GM18520 (cell line): ENCODE data around the gene TMED6.

Source experiments
- ATAC-seq: cut with Tn5 transposase; IDR thresholded peaks from one replicate; pipeline ENCODE4 v1.9.1; 2021; ENCODE audit not compliant: unreplicated experiment

The TMED6 gene

DNA sequence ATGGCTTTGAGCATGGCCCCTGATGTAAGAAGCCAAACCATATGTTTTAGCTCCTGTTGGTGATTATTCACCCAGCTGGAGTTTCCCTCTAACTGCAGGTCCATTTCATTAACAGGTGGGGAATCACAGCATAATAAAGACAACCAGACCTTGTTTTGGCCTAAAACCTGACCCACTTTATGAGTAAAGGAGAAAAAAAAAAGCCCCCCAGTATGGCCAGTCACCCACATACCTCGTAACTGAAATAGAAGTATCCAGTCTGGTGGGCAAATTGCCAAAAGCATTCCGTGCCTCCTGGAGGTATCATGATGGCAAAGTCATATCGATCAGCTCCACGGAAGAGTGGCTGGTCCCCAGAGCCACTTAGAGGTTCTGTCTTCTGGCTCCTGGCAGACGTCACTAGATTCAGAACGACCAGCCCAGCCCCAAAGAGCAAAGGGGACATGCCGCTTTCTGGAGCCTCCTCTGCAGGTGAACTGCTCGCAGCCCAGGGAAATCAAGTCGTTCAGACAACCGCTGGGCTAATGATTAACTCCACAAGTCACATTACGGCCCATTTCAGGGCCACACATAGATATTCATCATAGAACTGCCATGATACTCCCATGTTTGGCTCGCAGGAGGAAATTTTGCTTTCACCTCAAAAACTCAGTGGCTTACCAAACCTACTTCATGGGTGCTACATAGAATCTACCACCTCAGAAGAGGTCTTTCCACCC lies at the start of gene TMED6:
TSS of gene TMED6 (minus strand) at position 478 of the 719 bp plus-strand sequence. CDS start at position 445, 33 bp downstream.
- no peak for ATAC-seq

DNA sequence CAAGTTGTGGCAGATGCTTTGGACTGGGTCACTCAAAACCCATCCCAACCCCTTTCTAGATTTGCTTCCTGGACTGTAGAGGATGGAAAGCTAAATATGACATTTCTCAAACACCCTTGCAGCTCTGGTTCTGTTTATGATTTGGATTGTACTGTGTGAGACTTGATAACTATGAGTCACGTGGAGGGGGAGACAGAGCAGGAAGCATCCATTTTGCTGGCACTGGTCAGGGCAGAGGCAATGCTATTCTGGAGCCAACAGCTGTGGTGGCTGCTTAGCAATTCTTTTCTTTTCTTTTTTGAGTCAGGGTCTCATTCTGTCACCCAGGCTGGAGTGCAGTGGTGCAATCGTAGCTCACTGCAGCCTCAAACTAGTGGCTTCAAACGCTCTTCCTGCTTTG lies 47.8 kb upstream of the TMED6 start:
- no peak for ATAC-seq

DNA sequence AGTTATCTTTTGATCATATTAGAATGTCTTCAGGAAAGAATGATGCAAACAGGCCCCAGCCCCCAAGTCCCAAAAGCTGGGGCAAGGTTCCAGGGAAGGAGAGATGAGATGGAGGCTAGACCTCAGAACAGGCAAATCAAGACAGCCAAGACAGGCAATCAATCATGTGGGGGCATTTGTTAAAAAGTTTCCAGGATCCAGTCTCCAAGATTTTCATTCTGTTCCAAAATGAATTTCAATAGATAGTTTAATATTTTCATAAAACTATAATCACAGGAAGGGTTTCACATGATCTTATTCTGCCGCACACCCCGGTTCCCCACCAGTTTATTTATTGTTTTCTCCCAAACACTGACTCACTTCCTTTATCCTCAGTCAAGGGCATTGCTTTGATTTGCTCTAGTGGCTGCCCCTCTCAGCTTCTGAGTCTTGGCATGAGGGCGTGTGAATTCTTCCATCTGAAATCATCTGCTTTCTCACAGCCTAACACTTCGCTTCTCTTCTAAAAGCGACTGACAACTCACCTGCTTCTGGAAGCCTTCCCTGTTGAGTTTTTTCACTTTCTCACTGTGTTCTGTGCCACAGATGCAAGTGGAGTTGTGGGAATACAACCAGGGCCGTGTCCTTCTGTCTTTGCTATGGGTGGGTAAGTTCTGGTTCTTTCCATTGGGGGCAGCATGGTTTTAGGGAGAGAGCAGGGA lies 46.4 kb upstream of the TMED6 start:
- no peak for ATAC-seq

DNA sequence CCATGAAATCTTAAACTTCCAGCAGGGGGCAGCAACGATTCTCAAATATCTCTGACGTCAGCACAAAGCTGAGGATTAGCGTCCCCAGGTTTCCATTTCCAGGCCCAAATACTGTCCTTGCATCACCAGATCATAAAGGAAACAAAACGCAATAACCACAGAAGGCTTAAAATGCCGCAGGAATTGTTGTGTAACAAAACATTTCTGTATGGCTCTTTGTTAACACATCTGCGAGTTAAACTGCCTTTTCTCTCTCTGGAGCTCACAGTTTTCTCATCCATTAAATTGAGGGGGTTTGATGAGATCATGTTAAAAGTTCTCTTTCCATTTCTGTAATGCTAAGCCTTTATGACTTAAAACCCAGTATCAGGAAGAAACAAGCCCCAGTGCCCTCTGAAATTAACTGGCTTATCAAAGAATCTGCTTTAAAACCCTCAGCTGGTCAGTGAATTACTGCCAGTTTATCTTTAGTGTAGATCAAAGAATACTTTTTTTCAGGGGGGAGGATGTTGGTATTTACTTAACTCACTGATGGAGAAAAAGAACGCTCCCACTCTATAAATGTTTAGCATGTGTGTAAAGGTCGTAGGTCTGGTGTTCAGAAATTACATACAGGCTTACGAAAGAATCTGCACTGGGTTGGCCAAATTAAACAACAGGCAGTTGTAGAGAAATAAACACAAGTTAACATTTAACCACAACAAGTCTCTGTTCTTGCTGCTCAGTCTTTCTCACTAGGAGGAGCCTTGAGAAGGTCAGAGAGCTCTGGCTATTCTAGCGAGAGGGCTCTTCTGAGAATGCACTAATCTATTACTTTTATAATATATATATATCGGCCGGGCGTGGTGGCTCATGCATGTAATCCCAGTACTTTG lies 44.8 kb upstream of the TMED6 start:
- ATAC-seq = no peak

DNA sequence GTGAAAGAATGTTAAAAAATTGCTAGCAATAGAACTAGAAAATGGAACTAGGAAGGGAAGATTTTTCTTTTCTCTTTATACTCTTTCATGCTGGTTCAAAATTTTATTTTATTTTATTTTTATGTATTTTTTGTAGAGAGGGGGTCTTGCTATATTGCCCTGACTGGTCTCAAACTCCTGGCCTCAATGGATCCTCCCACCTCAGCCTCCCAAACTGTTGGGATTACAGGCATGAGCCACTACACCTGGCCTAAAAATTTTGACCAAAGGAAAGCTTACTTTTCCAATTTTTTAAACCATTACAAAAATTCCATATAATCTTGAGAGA lies 44.2 kb upstream of the TMED6 start:
- ATAC-seq = no peak

DNA sequence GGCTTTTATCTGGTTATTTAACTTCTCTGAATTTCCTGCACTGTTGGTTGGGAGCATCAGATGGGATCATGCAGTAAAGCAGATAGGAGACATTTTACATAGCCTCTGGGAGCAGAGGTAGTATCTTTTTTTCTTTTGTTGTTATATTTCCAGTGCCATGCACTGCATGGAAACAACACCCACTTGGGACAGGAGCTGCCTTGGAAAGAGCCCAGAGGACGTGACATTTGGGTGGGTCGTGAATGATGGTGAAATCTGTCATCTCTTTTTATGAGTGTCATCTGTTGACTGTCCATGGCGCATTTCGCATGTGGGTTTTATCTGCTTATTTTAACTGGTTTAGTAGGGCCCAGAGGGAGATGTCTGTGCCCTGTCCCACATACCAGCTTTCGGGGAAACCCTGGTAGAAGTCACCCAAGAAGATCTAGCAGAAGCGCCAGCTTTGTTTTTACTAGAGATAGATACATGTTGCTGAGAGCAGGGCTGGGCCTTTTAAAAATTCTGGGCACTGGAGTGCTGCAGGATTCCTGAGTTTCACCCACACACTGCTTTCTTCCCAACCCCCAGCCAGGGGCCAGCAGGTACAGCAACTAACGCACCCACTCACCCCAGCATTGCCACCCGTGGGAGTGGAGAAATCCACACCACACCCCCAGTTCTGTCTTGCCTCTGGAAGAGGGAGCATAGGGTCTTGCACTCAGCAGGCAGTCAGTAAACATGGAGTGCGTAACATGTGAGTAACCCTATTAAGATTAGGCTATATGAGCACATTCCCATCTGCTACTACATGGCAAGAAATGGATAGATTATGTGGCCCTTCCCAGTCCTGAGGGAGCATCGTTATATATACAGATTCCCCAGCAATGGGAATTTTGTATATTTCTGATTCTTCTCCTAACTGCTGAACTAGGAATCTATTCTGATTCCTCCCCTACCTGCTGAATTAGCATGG lies 42.6 kb upstream of the TMED6 start:
- ATAC-seq = no peak

DNA sequence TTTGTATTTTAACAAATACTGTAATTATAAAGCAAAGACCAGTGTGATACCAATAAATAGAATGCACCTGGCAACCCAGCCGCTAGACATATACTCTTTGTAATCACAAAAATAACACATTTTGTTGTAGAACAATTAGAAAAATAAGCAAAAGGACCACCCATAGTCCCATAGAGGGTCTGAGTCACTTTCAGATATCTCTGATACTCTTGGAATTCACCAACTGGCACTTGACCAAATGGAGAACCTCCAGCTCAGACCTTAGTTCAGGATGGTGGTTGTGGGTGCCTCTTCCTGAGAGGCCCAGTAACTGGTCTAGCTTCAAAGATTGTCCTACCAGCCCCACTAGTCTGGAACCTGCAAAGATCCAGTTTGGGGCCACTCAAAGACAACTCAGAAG lies 35.0 kb upstream of the TMED6 start:
- no peak for ATAC-seq

DNA sequence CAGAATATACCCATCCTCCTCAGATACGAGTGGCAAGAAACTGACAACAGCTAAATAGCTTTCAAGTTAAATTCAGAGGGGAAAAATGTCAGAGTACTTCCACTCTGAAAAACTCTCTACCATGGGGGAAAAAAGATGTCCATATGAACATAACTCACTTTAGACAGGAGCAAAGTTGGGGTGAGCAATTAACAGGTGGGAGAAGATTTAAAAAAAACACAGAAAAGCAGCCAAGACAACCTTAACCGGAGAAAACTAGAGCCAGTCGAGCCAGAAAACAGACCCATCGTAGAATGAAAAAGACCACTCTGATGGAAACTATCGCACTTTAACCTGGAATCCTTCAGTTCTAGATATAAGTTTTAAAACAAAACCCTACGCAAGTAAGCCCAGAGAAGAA lies 33.4 kb upstream of the TMED6 start:
- no peak for ATAC-seq

DNA sequence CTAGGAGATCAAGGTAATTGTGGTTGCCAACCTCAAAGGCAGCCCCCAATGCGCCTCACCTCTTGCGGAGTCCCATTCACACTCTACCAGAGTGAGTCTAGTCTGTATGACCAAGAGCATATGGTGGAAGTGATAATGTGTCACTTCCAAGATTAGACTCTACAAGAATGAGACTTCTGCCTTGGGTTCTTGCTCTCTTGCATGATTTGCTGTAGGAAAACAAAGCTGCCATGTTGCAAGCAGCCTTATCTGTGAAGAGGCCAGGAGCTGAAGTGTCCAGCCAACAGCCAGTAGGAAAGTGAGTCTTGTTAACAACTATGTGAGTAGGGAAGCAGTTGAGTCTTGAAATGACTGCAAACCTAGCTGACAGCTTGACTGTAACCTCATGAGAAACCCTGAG lies 30.8 kb upstream of the TMED6 start:
- no peak for ATAC-seq

DNA sequence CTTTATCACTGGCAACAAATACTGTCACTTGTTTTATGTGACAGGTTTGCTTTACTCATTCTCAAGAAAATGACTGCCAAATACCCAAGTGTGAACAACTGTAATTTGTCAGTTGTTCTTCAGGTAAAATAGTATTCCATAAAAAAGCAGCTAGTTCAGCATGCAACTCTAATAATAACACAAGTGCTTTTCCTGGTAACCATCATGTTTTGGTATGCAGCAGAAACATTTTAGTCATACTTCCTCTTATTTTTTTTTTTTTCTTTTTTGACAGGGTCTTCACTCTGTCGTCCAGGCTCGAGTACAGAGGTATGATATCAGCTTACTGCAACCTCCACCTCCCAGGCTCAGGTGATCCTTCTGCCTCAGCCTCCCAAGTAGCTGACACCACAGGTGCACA lies 29.6 kb upstream of the TMED6 start:
- ATAC-seq = no peak

DNA sequence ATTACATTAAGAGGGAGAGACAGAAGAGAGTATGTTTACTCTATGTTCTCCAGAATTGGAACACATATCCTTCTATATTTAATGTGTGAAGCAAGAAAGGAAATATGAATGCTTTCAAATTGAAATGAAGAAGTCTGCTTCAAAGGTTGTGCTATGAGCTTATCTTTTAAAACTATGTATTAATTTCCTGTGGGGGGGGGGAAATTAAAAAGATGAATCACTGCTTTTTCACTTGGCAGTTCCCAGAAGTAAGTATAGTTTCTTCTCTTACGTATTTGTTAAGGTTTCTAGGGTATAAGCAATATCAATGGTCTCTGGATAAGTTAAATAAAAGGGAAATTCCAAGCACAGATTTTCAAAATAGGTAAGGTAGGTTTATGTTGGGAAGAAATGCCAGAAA lies 27.2 kb upstream of the TMED6 start:
- no peak for ATAC-seq

DNA sequence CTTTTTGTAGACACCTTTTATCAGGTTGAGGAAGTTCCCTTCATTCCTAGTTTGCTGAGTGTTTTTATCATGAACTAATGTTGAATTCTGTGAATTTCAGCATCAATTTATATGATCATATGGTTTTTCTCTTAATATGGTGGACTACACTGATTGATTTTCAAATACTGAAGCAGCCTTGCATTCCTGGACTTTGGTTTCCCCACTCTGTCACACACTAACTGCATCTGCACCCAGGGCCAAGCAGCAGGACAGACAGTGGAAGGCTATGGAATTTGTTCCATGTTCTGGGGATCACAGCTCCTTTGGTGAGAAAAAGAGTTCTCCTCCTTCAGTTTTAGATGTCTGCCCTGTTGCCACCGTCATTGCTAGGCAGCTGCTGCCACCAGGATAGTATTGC lies 26.4 kb upstream of the TMED6 start:
- ATAC-seq = no peak

DNA sequence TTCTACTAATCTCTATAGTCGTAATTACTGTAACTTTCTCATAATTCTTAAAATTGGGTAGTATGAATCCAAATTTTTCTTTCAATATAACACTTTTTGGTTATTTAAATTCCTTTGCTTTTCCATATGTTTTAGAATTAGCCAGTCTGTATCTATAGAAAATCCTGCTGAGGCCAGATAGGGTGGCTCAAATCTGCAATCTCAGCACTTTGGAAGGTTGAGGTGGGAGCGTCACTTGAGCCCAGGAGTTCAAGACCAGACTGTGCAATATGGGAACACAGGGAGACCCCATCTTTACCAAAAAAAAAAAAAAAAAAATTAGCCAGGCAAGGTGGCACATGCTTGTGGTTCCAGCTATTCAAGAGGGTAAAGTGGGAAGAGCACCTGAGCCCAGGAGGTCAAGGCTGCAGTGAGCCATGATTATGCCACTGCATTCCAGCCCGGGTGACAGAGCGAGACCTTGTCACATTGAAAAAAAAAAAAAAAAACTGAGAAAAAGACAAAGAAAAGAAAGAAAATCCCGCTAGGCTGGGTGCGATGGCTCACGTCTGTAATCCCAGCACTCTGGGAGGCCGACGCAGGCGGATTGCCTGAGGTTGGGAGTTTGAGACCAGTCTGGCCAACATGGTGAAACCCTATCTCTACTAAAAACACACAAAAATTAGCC lies 24.9 kb upstream of the TMED6 start:
- no peak for ATAC-seq

DNA sequence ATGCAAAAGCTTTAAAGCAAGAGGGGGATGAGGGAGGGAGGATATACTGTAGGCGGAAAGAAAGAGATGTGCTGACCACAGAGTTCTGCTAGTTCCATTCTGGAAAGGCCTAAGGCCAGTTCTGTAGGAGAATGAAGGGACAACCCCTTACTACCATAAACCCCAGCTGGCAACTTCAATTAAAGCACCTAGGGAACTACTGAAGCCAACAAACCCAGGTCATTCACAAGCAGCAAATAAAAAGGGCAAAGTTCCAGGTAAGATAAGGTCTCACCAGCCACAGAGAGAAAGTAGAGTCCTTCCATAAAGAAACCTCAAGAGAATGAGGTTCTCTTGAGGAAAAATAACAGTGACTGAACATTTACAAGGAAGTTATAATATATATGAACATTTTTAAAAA lies 21.4 kb upstream of the TMED6 start:
- no peak for ATAC-seq

DNA sequence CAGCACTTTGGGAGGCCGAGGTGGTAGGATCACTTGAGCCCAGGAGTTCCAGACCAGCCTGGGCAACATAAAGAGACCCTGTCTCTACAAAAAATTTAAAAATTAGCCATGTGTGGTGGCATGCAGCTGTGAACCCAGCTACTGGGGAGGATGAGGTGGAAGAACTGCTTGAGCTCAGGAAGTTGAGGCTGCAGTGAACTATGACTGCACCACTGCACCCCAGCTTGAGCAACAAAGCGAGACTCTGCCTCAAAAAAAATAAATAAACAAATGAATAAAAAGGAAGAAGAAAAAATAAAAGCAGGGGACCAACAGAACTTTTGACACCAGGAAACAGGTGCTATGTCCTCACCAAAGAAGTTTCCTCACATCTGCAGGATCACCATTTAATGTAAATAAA lies 20.0 kb upstream of the TMED6 start:
- ATAC-seq = no peak

DNA sequence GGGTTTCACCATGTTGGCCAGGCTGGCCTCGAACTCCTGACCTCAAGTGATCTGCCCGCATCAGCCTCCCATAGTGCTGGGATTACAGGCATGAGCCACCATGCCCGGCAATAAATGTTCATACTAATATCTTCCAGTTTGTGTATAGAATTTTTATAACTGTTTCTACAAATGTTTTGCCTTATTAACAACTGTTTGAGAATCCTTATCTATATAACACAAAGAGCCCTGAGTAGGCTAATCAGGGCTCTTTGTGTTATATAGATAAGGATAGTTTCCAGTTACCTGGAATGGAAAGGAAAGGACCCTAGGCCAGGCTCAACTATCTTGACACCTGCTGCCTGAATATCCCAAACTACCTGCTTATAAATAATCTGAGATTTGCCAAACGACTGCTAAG lies 17.3 kb upstream of the TMED6 start:
- ATAC-seq = no peak

DNA sequence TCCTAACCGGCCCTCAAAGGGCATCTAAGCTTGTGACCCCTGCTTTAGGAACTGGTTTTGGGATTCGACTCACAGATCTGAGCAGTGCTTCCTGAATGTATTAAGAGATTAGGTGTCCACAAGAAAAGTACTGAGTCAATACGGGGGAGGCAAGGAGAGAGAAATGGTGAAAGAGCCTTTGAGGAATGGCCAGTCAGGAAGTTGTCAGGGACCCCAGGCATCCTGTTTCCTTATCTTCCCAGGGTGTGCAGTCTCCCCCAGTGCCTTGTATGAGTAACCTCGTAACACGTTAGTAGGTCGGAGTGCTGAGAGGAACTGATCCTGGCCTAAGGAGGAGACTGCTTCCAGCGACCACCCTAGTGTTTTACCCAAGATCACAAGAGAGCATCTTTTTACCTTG lies 16.4 kb upstream of the TMED6 start:
- no peak for ATAC-seq

DNA sequence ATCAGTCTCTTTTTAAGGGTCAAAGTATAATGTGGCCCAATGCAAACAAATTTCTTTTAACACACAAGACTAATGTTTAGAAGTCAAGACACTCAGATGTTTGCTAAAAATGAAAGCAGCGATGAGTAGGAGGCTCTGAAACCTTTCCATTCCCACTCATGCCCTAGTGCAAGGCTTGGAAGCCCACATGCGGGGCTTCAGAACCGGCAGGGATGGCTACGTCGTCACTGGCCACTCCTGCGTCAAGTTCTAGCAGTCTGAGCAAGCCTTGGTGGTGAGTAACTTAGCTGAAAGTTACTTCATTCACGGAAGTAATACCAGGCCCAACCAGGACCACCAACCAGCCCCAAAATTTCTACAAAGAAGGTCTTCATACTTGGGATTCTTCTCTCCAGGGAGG lies 14.8 kb upstream of the TMED6 start:
- ATAC-seq = no peak

DNA sequence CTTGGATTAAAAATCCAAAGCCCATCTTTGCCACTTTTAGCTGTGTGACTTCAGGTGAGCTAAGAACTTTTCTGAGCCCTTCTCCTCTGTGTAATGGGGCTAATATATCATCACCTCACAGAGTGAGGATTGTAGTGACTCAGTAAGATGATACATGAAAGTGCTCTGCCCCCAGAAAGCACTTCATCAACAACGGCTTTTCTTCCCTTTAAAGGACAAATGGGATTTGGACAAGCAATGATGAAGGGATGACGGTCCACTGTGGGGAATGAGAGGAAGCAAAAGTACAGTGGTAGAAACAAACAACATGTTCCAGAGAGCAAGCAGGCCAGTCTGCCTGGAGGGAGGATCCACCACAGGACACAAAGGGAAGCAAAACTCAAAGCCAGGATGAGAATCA lies 14.3 kb upstream of the TMED6 start:
- no peak for ATAC-seq

DNA sequence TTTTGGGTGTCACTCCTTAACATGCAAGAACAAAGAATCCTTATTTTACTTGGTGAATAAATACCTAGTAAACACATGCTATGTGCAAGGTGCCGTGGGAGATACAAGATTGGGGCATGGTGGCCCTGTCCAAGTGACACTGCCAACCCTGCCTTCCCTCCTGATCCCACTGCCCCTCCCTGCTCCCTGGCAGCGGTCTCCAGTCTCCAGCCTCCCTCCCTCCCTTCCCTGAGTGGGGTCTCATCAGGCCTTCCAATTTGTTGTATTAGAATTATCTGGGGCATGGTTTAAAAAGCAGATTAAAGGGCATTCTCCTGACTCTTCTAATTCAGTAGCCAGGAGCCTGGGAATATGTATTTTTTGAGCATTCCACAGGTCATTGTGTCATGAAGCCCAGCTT lies 12.5 kb upstream of the TMED6 start:
- ATAC-seq = no peak
